Skeletal muscle tissue (tissue), 4 donors: ENCODE results near the gene CKS2. TPM values are rescaled to one million over a fixed set of nuclear protein-coding genes. Genes with fewer than 3 reads are reported as not detected.
"Not testable (repeated sequence)": the region's sequence is repeated elsewhere in the genome, so short reads cannot be mapped to it uniquely, and the experiment has no call there.

Source experiments
- H3K27ac ChIP-seq: one replicate; pipeline ENCODE4 v1.7.0; 2013; ENCODE audit warnings: mild to moderate bottlenecking, low read depth, low read length, inconsistent platforms
- H3K27me3 ChIP-seq, 3 donors: one replicate each; pipeline ENCODE4 v1.7.0; 2013; ENCODE audit warnings: low read length in 3 of 3; ENCODE audit not compliant: control insufficient read depth in 3 of 3, insufficient read depth in 3 of 3
- H3K36me3 ChIP-seq, 3 donors: one replicate each; pipeline ENCODE4 v1.7.0; 2013; ENCODE audit warnings: low read length in 3 of 3; ENCODE audit not compliant: control insufficient read depth in 3 of 3, insufficient read depth in 3 of 3
- H3K4me1 ChIP-seq, 3 donors: one replicate each; pipeline ENCODE4 v1.7.0; 2013; ENCODE audit warnings: low read length in 3 of 3, mild to moderate bottlenecking in 3 of 3; ENCODE audit not compliant: control insufficient read depth in 3 of 3, insufficient read depth in 3 of 3
- H3K4me3 ChIP-seq, 3 donors: one replicate each; pipeline ENCODE4 v1.7.0; 2013; ENCODE audit warnings: low read length in 3 of 3
- H3K9ac ChIP-seq, 3 donors: one replicate each; pipeline ENCODE4 v1.7.0; 2013; ENCODE audit warnings: low read length in 3 of 3, mild to moderate bottlenecking in 3 of 3, moderate library complexity in 2 of 3, low read depth in 1 of 3
- H3K9me3 ChIP-seq, 3 donors: one replicate each; pipeline ENCODE4 v1.7.0; 2013; ENCODE audit warnings: low read length in 3 of 3; ENCODE audit not compliant: control insufficient read depth in 3 of 3
- total RNA-seq: library from RNA; depleted of rRNA; stranded (reverse); fragments of >200 nt; gene quantifications from one replicate; pipeline ENCODE4 v1.2.3, GENCODE V29; 2014
- donor health status: Osteomylitis.

CKS2 gene
- total RNA-seq, 1 donor from 2014 or later: 25.6 TPM

DNA sequence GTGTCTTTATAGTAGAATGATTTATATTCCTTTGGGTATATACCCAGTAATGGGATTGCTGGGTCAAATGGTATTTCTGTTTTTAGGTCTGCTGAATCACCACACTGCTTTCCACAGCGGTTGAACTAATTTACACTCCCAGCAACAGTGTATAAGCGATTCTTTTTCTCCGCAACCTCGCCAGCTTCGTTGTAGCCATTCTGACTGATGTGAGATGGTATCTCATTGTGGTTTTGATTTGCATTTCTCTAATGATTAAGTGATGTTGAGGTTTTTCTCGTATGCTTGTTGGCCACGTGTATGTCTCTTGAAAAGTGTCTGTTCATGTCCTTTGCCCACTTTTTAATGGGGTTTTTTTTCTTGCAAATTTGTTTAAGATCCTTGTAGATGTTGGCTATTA is 32.8 kb downstream of the CKS2 start:
- not testable (repeated sequence) for H3K27ac ChIP-seq, H3K4me1 ChIP-seq, H3K9ac ChIP-seq, H3K4me3 ChIP-seq, H3K9me3 ChIP-seq, H3K27me3 ChIP-seq
- peaks cover 38 to 83% (median 81%) of the 10 kb centered on the region in 3 donors for H3K36me3 ChIP-seq

DNA sequence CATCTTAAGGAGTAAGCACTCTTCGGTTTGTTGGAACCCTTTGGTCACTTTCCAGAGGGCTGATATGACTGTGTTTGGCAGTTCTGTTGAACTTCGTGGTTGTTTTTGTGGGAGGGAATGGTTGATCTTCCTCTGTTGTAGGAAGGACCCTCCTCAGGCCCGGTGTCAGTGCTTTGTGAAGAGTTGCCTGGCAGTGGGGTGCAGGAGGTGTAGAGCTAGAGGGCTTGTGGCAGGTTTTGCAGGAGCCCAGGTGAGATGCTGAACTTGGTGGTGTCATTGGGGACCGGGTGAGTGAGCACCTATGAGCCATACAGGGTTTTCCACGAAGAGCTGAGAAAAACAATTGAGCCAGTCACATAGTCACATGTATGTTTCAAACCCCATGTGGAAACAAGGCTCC is 34.5 kb downstream of the CKS2 start:
- H3K36me3 ChIP-seq: peaks cover 49 to 84% (median 82%) of the 10 kb centered on the region in 3 donors
- no peak overlapping the region for H3K9ac ChIP-seq
- H3K4me1 ChIP-seq: no peaks in the 10 kb centered on the region
- no peaks in the 10 kb centered on the region for H3K27me3 ChIP-seq
- no peak overlapping the region for H3K4me3 ChIP-seq
- no peak overlapping the region for H3K27ac ChIP-seq
- H3K9me3 ChIP-seq: no peaks in the 10 kb centered on the region

DNA sequence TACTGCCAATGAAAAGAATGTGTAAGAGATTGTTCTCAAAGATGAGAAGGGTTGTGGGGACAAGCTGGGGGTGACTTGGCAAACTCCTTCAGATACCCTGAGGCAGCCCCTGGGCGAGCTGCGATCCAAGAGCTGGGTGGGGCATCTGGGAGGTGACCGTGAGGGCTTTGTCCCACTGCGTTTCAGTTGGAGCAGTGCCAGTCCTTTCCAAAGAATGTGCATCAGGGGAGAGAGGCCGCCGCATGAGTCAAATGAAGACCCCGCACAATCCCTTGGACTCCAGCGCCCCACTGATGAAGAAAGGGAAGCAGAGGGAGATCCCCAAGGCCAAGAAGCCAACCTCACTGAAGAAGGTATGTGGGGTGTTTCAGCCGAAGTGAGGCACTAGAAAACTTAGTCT is 35.7 kb downstream of the CKS2 start:
- no peak overlapping the region for H3K4me3 ChIP-seq
- no peak overlapping the region for H3K9ac ChIP-seq
- H3K27me3 ChIP-seq: no peaks in the 10 kb centered on the region
- peaks cover 7 to 8% (median 7%) of the 10 kb centered on the region in 3 donors for H3K4me1 ChIP-seq
- no peaks in the 10 kb centered on the region for H3K9me3 ChIP-seq
- no peak overlapping the region for H3K27ac ChIP-seq
- H3K36me3 ChIP-seq: peaks cover 61 to 87% (median 83%) of the 10 kb centered on the region in 3 donors

DNA sequence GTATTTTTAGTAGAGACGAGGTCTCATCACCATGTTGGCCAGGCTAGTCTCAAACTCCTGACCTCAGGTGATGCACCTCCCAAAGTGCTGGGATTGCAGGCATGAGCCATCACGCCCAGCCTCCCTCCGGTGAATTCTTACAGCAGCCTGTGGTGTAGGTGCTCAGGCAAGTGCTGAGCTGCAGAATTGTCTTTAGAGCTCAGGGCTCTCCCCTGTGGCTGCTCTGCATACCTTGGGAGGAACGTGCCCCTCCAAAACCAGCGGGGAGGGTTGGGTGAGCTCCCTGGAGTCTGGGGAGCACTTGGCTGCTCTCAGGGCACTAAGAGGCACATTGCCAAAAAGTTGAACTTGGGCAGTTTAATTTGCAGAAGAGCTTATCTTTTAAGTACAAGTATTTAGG is 36.7 kb downstream of the CKS2 start:
- Histone ChIP-seq H3K36me3 (peaks cover 65 to 84% (median 82%) of the 10 kb centered on the region in 3 donors), H3K9me3 (no peaks in the 10 kb centered on the region), H3K4me1 (peaks cover 15 to 16% (median 15%) of the 10 kb centered on the region in 3 donors), H3K9ac (no peak overlapping the region), H3K27me3 (no peaks in the 10 kb centered on the region), H3K27ac (no peak overlapping the region), H3K4me3 (no peak overlapping the region)

DNA sequence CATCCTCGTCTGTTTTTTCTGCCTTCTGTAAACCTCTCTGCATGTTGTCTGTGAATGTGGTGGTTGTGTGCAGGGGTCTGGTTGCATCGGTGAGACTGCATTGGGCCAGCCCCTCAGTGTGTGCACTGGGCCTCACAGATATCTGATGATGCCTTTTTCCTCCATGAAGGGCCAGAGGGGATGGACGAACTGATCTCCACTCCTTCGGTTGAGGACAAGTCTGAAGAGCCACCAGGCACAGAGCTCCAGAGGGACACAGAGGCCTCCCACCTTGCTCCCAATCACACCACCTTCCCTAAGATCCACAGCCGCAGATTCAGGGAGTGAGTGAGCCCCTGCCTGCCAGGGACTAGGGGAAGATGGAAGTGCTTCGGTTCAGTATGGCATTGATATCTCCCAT is 38.6 kb downstream of the CKS2 start:
- Histone ChIP-seq H3K9ac (no peak overlapping the region), H3K4me1 (peaks cover 23 to 24% (median 23%) of the 10 kb centered on the region in 3 donors), H3K27ac (no peak overlapping the region), H3K36me3 (peaks cover 75 to 93% (median 87%) of the 10 kb centered on the region in 3 donors), H3K9me3 (no peaks in the 10 kb centered on the region), H3K4me3 (no peak overlapping the region), H3K27me3 (no peaks in the 10 kb centered on the region)

GRCh38 chr9:89350988-89351557 is 40.1 kb downstream of the CKS2 start:
- Histone ChIP-seq H3K9me3 (no peaks in the 10 kb centered on the region), H3K27ac (peak overlapping the region; percentile 28), H3K27me3 (no peaks in the 10 kb centered on the region), H3K4me1 (peaks cover 23 to 24% (median 23%) of the 10 kb centered on the region in 3 donors), H3K36me3 (peaks cover 71 to 91% (median 87%) of the 10 kb centered on the region in 3 donors), H3K4me3 (no peak overlapping the region), H3K9ac (no peak overlapping the region)

DNA sequence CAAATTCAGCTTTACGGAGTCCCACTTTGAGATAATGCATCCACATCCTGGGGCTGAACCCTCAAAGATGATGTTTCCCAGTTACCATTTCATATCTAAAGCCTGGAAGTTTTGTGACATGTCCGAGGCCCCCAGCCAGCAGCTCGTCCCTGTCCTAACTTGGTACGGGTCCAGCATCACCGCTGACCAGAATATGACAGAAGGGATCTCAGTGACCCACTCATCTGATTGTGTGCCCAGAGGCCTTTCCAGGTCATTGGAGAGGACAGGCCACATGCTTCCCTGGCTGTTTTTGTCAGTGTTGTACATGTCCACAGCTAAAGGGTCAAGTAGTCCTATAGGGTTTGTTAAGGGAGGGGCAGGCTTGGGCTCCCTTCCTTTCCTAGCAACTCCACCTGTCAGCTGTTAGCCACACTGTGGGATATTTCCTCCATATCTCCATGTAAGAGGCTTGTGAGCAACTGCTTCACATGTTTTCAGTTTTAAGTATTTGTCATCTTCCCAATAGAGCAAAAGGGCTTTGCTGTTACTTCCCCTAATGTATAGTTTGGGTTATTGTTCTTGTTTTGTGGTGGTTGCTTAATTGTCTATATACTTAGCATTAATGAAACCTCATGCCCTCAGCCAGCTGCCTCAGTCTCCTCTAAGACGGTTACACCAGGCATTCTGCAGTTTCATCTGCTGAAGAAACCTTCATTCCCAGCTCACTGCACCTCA is 40.7 kb downstream of the CKS2 start:
- no peak overlapping the region for H3K4me3 ChIP-seq
- H3K9ac ChIP-seq: peak overlapping the region in 1 of 3 donors; percentile 18
- no peaks in the 10 kb centered on the region for H3K27me3 ChIP-seq
- H3K9me3 ChIP-seq: no peaks in the 10 kb centered on the region
- H3K27ac ChIP-seq: peak overlapping the region; percentile 28
- H3K4me1 ChIP-seq: peaks cover 23 to 24% (median 23%) of the 10 kb centered on the region in 3 donors
- H3K36me3 ChIP-seq: peaks cover 75 to 92% (median 85%) of the 10 kb centered on the region in 3 donors

GRCh38 chr9:89352451-89352850 is 41.5 kb downstream of the CKS2 start:
- Histone ChIP-seq H3K4me3 (no peak overlapping the region), H3K27me3 (no peaks in the 10 kb centered on the region), H3K27ac (peak overlapping the region; percentile 28), H3K36me3 (peaks cover 77 to 95% (median 86%) of the 10 kb centered on the region in 3 donors), H3K4me1 (peaks cover 23 to 28% (median 23%) of the 10 kb centered on the region in 3 donors), H3K9me3 (no peaks in the 10 kb centered on the region), H3K9ac (peak overlapping the region in 1 of 3 donors; percentile 18)

DNA sequence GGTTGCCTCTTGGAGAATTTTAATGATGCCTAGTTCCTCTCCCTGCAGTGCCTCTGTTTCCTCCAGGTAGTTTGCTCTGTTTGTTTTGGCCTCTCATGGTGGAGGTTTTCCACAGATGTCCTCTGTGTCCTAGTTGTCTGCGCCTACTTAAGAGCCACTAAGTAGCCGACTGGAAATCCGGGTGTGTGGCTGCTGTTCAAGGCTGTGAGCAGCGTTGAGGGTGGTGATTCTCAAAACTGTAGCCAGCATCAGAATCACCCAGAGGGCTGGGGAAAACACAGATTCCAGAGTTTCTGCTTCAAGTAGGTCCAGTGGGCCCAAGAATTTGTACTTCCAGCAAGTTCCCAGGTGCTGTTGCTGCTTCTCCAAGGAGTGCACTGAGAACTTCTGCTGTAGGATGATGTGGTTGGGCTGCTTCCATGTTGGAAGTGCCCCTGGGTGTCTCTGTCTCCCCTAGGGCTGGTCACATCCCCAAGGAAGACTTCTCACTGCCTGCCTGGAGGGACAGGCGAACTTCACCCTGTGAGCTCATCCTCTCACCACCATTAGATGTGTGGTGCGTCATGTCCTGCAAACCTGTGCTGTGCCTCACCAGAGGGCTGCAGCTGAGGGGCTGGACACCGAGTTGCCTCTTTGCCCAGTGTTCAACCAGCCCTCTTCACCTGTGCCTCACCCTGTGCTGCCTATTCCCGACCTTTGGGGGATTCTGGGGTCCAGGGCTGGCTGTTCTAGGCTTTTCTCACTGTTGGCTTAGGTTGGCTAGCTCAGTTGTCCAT is 42.1 kb downstream of the CKS2 start:
- H3K4me1 ChIP-seq: peaks cover 24 to 31% (median 27%) of the 10 kb centered on the region in 3 donors
- H3K4me3 ChIP-seq: no peak overlapping the region
- no peaks in the 10 kb centered on the region for H3K9me3 ChIP-seq
- no peak overlapping the region for H3K27ac ChIP-seq
- H3K36me3 ChIP-seq: peaks cover 76 to 95% (median 86%) of the 10 kb centered on the region in 3 donors
- H3K9ac ChIP-seq: peak overlapping the region in 2 of 3 donors; percentile 37 to 54
- no peaks in the 10 kb centered on the region for H3K27me3 ChIP-seq
